Small intestine (tissue), 7 donors: Measurements from ENCODE around the gene ACY1. TPM values are rescaled to one million over a fixed set of nuclear protein-coding genes. Genes with fewer than 3 reads are reported as not detected.

ENCODE experiments used
- DNase-seq, 2 donors: peaks; one replicate each; pipeline versions ENCODE4 v3.0.0 to v3.0.0-alpha.2; 2013
- FAIRE-seq: peaks from 2 replicates; lab custom pipeline; 2012; peaks lifted over from hg19 to GRCh38; lab: Jason Lieb, UNC
- H3K27ac ChIP-seq, 3 donors: one replicate each; pipeline ENCODE4 v1.5.1; 2013; ENCODE audit warnings: low read length in 2 of 3, mild to moderate bottlenecking in 2 of 3, control low read depth in 1 of 3, inconsistent platforms in 1 of 3, low read depth in 1 of 3, moderate library complexity in 1 of 3
- H3K27me3 ChIP-seq, 3 donors: one replicate each; pipeline ENCODE4 v1.6.1; 2013; ENCODE audit warnings: low read length in 3 of 3, inconsistent platforms in 1 of 3; ENCODE audit not compliant: control insufficient read depth in 3 of 3, insufficient read depth in 3 of 3
- H3K36me3 ChIP-seq, 3 donors: one replicate each; pipeline ENCODE4 v1.6.1; 2013; ENCODE audit warnings: low read length in 3 of 3, inconsistent platforms in 1 of 3, low read depth in 1 of 3, mild to moderate bottlenecking in 1 of 3, moderate library complexity in 1 of 3; ENCODE audit not compliant: control insufficient read depth in 3 of 3, insufficient read depth in 2 of 3
- H3K4me1 ChIP-seq, 3 donors: one replicate each; pipeline ENCODE4 v1.6.1; 2013; ENCODE audit warnings: low read length in 2 of 3, inconsistent platforms in 1 of 3, low read depth in 1 of 3, mild to moderate bottlenecking in 1 of 3, moderate library complexity in 1 of 3; ENCODE audit not compliant: control insufficient read depth in 3 of 3, insufficient read depth in 2 of 3
- H3K4me3 ChIP-seq, 3 donors: one replicate each; pipeline ENCODE4 v1.5.1; 2013; ENCODE audit warnings: low read length in 3 of 3, control low read depth in 1 of 3, inconsistent platforms in 1 of 3, low read depth in 1 of 3, mild to moderate bottlenecking in 1 of 3, moderate library complexity in 1 of 3
- H3K9me3 ChIP-seq, 2 donors: one replicate each; pipeline ENCODE4 v1.6.1; 2013; ENCODE audit warnings: low read depth in 1 of 2, low read length in 1 of 2; ENCODE audit not compliant: control insufficient read depth in 2 of 2, insufficient read depth in 1 of 2
- WGBS, 3 donors: extraction: QIAGEN DNeasy Blood & Tissue Kit; methylation state at CpG; one replicate each; pipeline ENCODE4 v1.1.7; 2013; 5-methylcytosine and 5-hydroxymethylcytosine counted together
- polyA plus RNA-seq, 4 donors: library from polyadenylated mRNA; stranded (reverse) in 3 of 4; unstranded in 1 of 4; fragments of 200-250 nt in 3 of 4; fragments of 120-200 nt in 1 of 4; gene quantifications; one replicate each; pipeline versions ENCODE4 v1.2.1 to v1.2.3, GENCODE V29; 2013
- donor health status: healthy with polysubstance abuse.
- donor health status: control.
- donor health status: control.
- donor health status: Bipolar disorder and iron deficiency.
- donor health status: healthy.

The ACY1 gene
- polyA plus RNA-seq, 4 donors, result 164 to 1,228 (median 588) TPM

DNA sequence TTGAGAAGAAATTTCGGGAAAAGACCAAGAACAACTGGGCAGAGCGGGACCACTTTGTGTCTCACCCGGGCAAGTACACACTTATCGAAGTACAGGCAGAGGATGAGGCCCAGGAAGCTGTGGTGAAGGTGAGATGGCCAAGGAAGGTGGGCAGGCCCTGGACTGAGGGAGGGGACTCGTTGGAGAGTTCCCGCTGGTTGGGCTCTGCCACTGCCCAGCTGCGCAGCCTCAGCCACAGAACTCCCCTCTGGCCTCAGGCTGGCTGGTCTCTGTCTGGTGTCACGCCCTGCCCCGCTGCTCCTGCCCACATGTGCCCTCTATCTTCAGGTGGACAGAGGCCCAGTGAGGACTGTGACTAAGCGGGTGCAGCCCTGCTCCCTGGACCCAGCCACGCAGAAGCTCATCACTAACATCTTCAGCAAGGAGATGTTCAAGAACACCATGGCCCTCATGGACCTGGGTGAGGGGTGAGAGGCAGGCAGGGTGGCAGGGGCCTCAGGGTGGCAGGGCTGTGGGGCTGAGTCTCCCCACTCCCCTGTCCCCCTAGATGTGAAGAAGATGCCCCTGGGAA lies 38.8 kb upstream of the ACY1 start:
- no peaks in the 10 kb centered on the region for H3K27me3 ChIP-seq
- H3K27ac ChIP-seq, result no peak overlapping the region
- no peak for DNase-seq
- no peak for FAIRE-seq
- 78 to 90% (median 87%) methylated on average over 11 of the region's 11 CpGs for WGBS, 3 donors
- no peak overlapping the region for H3K4me3 ChIP-seq
- peaks cover 0 to 29% (median 0%) of the 10 kb centered on the region in 3 donors for H3K36me3 ChIP-seq
- peaks cover 3 to 22% (median 9%) of the 10 kb centered on the region in 3 donors for H3K4me1 ChIP-seq
- H3K9me3 ChIP-seq, result no peaks in the 10 kb centered on the region

DNA sequence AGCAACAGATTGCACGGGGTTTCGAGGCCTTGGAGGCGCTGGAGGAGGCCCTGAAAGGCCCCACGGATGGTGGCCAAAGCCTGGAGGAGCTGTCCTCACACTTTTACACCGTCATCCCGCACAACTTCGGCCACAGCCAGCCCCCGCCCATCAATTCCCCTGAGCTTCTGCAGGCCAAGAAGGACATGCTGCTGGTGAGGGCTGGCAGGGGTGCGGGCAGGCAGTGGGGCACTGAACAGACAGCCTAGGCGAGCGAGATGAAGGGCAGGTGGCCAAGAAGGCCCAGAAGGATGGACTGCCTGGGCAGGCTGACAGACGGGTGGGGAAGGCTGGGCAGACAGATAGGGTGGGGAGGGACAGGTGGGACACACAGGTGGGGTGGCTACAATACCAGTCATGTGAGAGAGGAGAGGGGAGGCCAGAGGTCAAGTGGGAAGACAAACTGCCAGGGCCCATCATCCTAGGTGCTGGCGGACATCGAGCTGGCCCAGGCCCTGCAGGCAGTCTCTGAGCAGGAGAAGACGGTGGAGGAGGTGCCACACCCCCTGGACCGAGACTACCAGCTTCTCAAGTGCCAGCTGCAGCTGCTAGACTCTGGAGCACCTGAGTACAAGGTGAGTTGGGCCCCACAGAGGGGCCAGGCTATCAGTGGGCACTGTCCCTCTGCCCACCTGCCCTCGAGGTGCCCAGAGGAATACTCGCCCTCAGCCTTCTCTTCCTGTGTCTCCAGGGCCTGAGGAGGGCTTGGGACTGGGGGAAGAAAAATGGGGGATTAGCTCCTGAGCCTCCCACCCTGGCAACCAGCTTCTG lies 38.1 kb upstream of the ACY1 start:
- peaks cover 3 to 22% (median 9%) of the 10 kb centered on the region in 3 donors for H3K4me1 ChIP-seq
- H3K27me3 ChIP-seq, result no peaks in the 10 kb centered on the region
- no peak overlapping the region for H3K4me3 ChIP-seq
- peaks cover 0 to 29% (median 0%) of the 10 kb centered on the region in 3 donors for H3K36me3 ChIP-seq
- no peak for FAIRE-seq
- H3K9me3 ChIP-seq, result no peaks in the 10 kb centered on the region
- H3K27ac ChIP-seq, result no peak overlapping the region
- WGBS, 3 donors, result 77 to 90% (median 90%) methylated on average over 16 to 18 of the region's 18 CpGs
- no peak for DNase-seq

DNA sequence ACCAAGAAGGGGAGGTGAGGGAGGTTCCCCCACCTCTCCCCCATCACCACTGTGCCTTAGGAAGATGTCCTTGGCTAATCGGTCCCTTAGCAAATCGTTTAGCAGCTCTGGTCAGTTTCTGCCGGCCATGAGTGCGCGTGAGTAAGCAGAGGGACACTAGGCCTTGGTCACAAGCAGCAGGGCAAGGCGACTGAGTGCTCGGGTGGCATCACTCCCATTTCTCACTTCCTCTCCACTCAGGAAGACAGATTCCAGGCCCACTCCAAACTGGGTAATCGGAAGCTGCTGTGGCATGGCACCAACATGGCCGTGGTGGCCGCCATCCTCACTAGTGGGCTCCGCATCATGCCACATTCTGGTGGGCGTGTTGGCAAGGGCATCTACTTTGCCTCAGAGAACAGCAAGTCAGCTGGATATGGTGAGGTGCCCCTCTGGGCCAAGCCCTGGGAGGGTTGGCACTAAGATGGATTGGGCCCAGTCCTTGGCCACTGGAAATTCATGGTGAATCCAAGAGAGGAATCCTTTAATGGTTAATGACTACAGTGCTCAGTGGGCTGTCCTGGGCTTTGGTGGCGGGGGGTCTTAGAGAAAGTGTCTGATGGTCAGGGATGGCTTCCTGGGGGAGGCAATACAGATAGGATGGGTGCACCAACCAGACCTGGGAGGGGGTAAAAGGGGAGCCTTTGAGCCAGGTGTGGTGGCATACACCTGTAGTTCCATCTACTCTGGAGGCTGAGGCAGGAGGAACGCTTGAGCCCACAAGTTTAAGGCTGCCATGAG lies 37.2 kb upstream of the ACY1 start:
- Histone ChIP-seq H3K4me3 (no peak overlapping the region), H3K9me3 (no peaks in the 10 kb centered on the region), H3K4me1 (peaks cover 0 to 14% (median 5%) of the 10 kb centered on the region in 3 donors), H3K27me3 (no peaks in the 10 kb centered on the region), H3K36me3 (peaks cover 0 to 29% (median 0%) of the 10 kb centered on the region in 3 donors), H3K27ac (no peak overlapping the region)
- DNase-seq, result no peak
- WGBS, 3 donors, result 93 to 94% (median 94%) methylated on average over 14 of the region's 14 CpGs
- no peak for FAIRE-seq

DNA sequence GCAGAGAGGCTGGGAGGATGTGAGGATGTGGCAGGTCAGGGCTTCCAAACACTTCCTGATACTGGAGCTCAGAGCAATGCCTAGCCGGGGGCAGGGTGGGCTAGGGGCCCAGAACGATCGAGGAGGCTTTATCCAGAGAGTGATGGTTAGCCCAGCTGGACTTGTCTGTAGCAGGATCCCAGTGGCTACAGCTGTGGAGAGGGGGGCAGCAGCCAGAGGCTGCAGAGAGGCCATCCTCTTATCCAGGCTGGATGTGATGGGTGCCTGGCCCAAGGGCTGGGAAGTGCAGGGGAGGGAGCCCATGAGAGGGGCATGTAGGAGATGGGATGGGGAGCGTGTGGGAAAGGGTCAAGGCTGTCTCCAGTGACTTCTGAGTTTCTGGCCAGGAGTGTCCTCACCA lies 36.5 kb upstream of the ACY1 start:
- Histone ChIP-seq H3K9me3 (no peaks in the 10 kb centered on the region), H3K27me3 (no peaks in the 10 kb centered on the region), H3K4me1 (peaks cover 0 to 14% (median 5%) of the 10 kb centered on the region in 3 donors), H3K36me3 (peaks cover 0 to 29% (median 0%) of the 10 kb centered on the region in 3 donors), H3K27ac (no peak overlapping the region), H3K4me3 (no peak overlapping the region)
- 69 to 86% (median 80%) methylated on average over 4 of the region's 4 CpGs for WGBS, 3 donors
- no peak for FAIRE-seq
- DNase-seq, result no peak

DNA sequence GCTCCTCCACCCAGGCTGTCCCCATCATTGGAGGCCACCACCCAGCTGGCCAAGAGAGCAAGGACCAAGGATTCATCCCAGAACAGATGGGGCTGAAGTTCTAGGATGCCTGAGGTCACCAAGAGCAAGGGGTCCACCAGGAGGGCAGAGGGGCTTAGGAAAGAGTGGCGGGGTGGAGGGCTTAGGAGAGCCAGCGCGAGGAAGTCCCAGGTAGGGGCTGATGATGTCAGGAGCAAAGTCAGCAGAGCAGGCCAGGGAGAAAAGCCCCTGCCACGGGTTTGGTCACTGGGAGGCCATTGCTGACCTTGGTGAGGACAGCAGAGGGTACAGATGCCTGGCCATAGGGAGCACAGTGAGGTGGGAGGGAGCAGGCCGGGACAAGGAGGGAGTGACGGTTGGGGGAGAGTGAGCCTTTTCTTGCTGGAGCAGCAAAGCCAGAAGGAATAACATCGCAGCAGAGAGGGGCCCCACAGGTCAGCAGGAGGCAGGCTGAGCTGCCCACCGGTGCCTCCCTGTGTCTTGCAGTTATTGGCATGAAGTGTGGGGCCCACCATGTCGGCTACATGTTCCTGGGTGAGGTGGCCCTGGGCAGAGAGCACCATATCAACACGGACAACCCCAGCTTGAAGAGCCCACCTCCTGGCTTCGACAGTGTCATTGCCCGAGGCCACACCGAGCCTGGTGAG lies 36.0 kb upstream of the ACY1 start:
- H3K9me3 ChIP-seq, result no peaks in the 10 kb centered on the region
- H3K36me3 ChIP-seq, result peaks cover 0 to 29% (median 0%) of the 10 kb centered on the region in 3 donors
- FAIRE-seq, result no peak
- no peak overlapping the region for H3K4me3 ChIP-seq
- WGBS, 3 donors, result 80 to 88% (median 84%) methylated on average over 13 of the region's 13 CpGs
- H3K27me3 ChIP-seq, result no peaks in the 10 kb centered on the region
- DNase-seq, result no peak
- H3K27ac ChIP-seq, result no peak overlapping the region
- H3K4me1 ChIP-seq, result peaks cover 0 to 11% (median 5%) of the 10 kb centered on the region in 3 donors

DNA sequence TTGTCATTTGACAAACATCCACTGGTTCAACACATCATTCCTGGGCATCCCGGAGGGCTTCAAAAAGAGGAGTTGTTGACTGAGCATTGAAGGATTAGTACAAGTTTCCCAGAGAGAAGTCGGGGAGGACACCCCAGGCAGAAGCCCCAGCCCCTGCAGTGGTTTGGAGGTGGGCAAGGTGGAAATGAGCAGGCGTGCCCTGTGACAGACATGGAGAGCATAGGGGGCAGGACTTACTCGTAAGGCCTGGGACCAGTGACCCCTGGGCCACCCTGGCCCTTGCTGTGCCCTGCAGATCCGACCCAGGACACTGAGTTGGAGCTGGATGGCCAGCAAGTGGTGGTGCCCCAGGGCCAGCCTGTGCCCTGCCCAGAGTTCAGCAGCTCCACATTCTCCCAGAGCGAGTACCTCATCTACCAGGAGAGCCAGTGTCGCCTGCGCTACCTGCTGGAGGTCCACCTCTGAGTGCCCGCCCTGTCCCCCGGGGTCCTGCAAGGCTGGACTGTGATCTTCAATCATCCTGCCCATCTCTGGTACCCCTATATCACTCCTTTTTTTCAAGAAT lies 35.2 kb upstream of the ACY1 start:
- Histone ChIP-seq H3K4me1 (peaks cover 0 to 4% (median 2%) of the 10 kb centered on the region in 3 donors), H3K4me3 (no peak overlapping the region), H3K27ac (no peak overlapping the region), H3K27me3 (no peaks in the 10 kb centered on the region), H3K9me3 (no peaks in the 10 kb centered on the region), H3K36me3 (peaks cover 0 to 29% (median 0%) of the 10 kb centered on the region in 3 donors)
- 92% methylated on average over 10 of the region's 10 CpGs for WGBS, 3 donors
- no peak for DNase-seq
- no peak for FAIRE-seq

DNA sequence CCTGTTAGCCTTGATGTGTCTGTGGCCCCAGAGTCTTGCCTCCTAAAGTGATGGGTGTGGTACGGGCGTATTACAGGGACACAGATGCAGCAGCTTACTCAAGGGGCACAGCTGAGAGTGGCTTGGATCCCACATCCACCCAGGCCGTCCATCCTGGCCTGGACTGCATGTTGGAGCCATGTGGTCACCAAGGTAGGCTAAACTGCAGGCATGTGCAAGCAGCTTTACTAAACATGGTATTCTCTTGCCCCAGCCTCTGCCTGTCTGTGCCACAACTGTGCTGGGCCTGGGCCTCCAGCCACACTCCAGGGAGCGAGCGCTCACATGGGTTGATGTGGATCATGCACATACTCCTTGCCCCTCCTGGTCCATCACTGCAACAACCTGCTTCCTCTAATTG lies 34.2 kb upstream of the ACY1 start:
- H3K36me3 ChIP-seq, result peaks cover 0 to 27% (median 0%) of the 10 kb centered on the region in 3 donors
- no peak overlapping the region for H3K27ac ChIP-seq
- H3K27me3 ChIP-seq, result peaks cover 0 to 9% (median 0%) of the 10 kb centered on the region in 3 donors
- WGBS, 3 donors, result 84 to 93% (median 88%) methylated on average over 5 of the region's 5 CpGs
- H3K4me3 ChIP-seq, result no peak overlapping the region
- DNase-seq (no peak), FAIRE-seq (no peak)
- no peaks in the 10 kb centered on the region for H3K4me1 ChIP-seq
- no peaks in the 10 kb centered on the region for H3K9me3 ChIP-seq
